Activated CD4-positive, CD25-positive, alpha-beta regulatory T cell treated with anti-CD3 and anti-CD28 coated beads, Interleukin-2, amount 50 U/mL, for 24 hours (primary cell): ENCODE data around the gene MYO15A.

ENCODE experiments used
- ATAC-seq, 2 donors: fragments of 150-1000 bp; cut with Tn5 transposase; one replicate each; pipeline ENCODE4 v1.10.0; 2021; ENCODE audit warnings: mild to moderate bottlenecking in 1 of 2, moderate library complexity in 1 of 2

Gene MYO15A

GRCh38 chr17:18138065-18138749, 29.7 kb downstream of the MYO15A start:
- ATAC-seq: no peak

- no peak for ATAC-seq
These were observed 30.5 kb downstream of the MYO15A start for GRCh38 chr17:18139092-18139491.

- no peak for ATAC-seq
These were observed 30.9 kb downstream of the MYO15A start for GRCh38 chr17:18139498-18139897.

- ATAC-seq: no peak
These were observed 31.4 kb downstream of the MYO15A start for GRCh38 chr17:18139949-18140348.

GRCh38 chr17:18140648-18141047, 32.1 kb downstream of the MYO15A start:
- no peak for ATAC-seq

- peak in 1 of 2 donors; percentile 48 for ATAC-seq
These were observed 32.8 kb downstream of the MYO15A start for GRCh38 chr17:18141210-18141803.

GRCh38 chr17:18142417-18142816, 33.9 kb downstream of the MYO15A start:
- ATAC-seq: no peak

GRCh38 chr17:18143044-18143936, 34.7 kb downstream of the MYO15A start:
- no peak for ATAC-seq

GRCh38 chr17:18144261-18144660, 35.7 kb downstream of the MYO15A start:
- no peak for ATAC-seq

GRCh38 chr17:18144855-18145254, 36.3 kb downstream of the MYO15A start:
- ATAC-seq: no peak

- no peak for ATAC-seq
These were observed 37.3 kb downstream of the MYO15A start for GRCh38 chr17:18145811-18146210.

- no peak for ATAC-seq
These were observed 37.7 kb downstream of the MYO15A start for GRCh38 chr17:18146259-18146658.

- ATAC-seq: peak in 1 of 2 donors; percentile 10
These were observed 38.4 kb downstream of the MYO15A start for GRCh38 chr17:18146980-18147379.

GRCh38 chr17:18148586-18148985, 40.0 kb downstream of the MYO15A start:
- ATAC-seq: no peak

GRCh38 chr17:18151290-18151689, 42.7 kb downstream of the MYO15A start:
- ATAC-seq: no peak

GRCh38 chr17:18155179-18155578, 46.6 kb downstream of the MYO15A start:
- no peak for ATAC-seq

GRCh38 chr17:18156171-18156975, 47.8 kb downstream of the MYO15A start:
- ATAC-seq: no peak

GRCh38 chr17:18156976-18157280, 48.4 kb downstream of the MYO15A start:
- no peak for ATAC-seq

GRCh38 chr17:18157354-18157985, 48.9 kb downstream of the MYO15A start:
- ATAC-seq: no peak

- ATAC-seq: peak; percentile 73 to 76
These were observed 49.6 kb downstream of the MYO15A start for GRCh38 chr17:18158022-18158600.

GRCh38 chr17:18159551-18160120, 51.1 kb downstream of the MYO15A start:
- ATAC-seq: no peak
